H1 (cell line): ENCODE measurements around the gene DYNLRB2. TPM values are rescaled to one million over a fixed set of nuclear protein-coding genes. Genes with fewer than 3 reads are reported as not detected.

Experiments
- CTCF ChIA-PET: fragments of 300-600 bp; sonication (Branson Sonifier 250); formaldehyde crosslinking; loops from one replicate; lab custom pipeline; 2021; ENCODE audit not compliant: partially characterized antibody; lab: Charles Lee
- POLR2A ChIA-PET: fragments of 300-600 bp; sonication (Branson Sonifier 250); formaldehyde crosslinking; loops from one replicate; lab custom pipeline; 2021; ENCODE audit warnings: inconsistent platforms; ENCODE audit not compliant: partially characterized antibody; lab: Charles Lee
- DNase-seq, 2 experiments: peaks; one replicate each; pipeline versions ENCODE4 v3.0.0 to v3.0.0-alpha.2; 2010 to 2022; ENCODE audit warnings: low spot score in 2 of 2, low read depth in 1 of 2, mixed read lengths in 1 of 2
- FAIRE-seq: peaks from 2 replicates; lab custom pipeline; 2011; peaks lifted over from hg19 to GRCh38; lab: Jason Lieb, UNC
- H2AFZ ChIP-seq: 2 replicates; pipeline ENCODE4 v1.8.1; 2012; ENCODE audit warnings: low read length, inconsistent platforms
- H2AK5ac ChIP-seq: 2 replicates; pipeline ENCODE4 v1.6.1; 2013; ENCODE audit warnings: low read depth, low read length
- H2BK120ac ChIP-seq: replicated peaks from 2 replicates; pipeline ENCODE3; 2013; ENCODE audit warnings: low read depth, low read length, inconsistent platforms
- H2BK12ac ChIP-seq: 2 replicates; pipeline ENCODE4 v1.6.1; 2013; ENCODE audit warnings: low read depth, low read length
- H2BK15ac ChIP-seq: 2 replicates; pipeline ENCODE4 v1.6.1; 2013; ENCODE audit warnings: low read length
- H2BK20ac ChIP-seq: 2 replicates; pipeline ENCODE4 v1.6.1; 2013; ENCODE audit warnings: low read length
- H2BK5ac ChIP-seq: 2 replicates; pipeline ENCODE4 v1.6.1; 2013; ENCODE audit warnings: low read depth, low read length
- H3K14ac ChIP-seq: 2 replicates; pipeline ENCODE4 v1.6.1; 2013; ENCODE audit warnings: inconsistent platforms; ENCODE audit not compliant: insufficient read length
- H3K18ac ChIP-seq: 2 replicates; pipeline ENCODE4 v1.6.1; 2013; ENCODE audit warnings: low read length; ENCODE audit errors: extremely low read depth
- H3K23ac ChIP-seq: 2 replicates; pipeline ENCODE4 v1.6.1; 2013; ENCODE audit warnings: inconsistent platforms; ENCODE audit not compliant: insufficient read length
- H3K23me2 ChIP-seq: 2 replicates; pipeline ENCODE4 v1.6.1; 2013; ENCODE audit warnings: low read depth, low read length
- H3K27ac ChIP-seq: 2 replicates; pipeline ENCODE4 v1.6.1; 2011; ENCODE audit warnings: low read depth, low read length, inconsistent platforms
- H3K27me3 ChIP-seq, 4 experiments: replicated peaks in 1 of 4; 1 replicate in 1 of 4; 2 replicates in 3 of 4; pipeline versions ENCODE4 v1.6.1 to v1.8.1; 2011 to 2013; ENCODE audit warnings: low read length in 3 of 4, mild to moderate bottlenecking in 3 of 4, inconsistent platforms in 2 of 4, mixed read lengths in 2 of 4, moderate library complexity in 1 of 4; ENCODE audit not compliant: control insufficient read depth in 3 of 4, insufficient read depth in 3 of 4; ENCODE audit errors: extremely low read depth in 1 of 4
- H3K36me3 ChIP-seq, 4 experiments: 2 replicates each; pipeline versions ENCODE4 v1.6.1 to v1.8.1; 2011 to 2013; ENCODE audit warnings: mild to moderate bottlenecking in 4 of 4, low read length in 3 of 4, moderate library complexity in 2 of 4, control low read depth in 1 of 4, inconsistent platforms in 1 of 4; ENCODE audit not compliant: insufficient read depth in 4 of 4, control insufficient read depth in 2 of 4
- H3K4ac ChIP-seq: replicated peaks from 2 replicates; pipeline ENCODE3; 2013; ENCODE audit warnings: low read length, low read depth, mixed read lengths, inconsistent platforms; ENCODE audit not compliant: insufficient read length
- H3K4me1 ChIP-seq, 4 experiments: replicated peaks in 1 of 4; 1 replicate in 1 of 4; 2 replicates in 3 of 4; pipeline versions ENCODE4 v1.6.1 to v1.8.1; 2011 to 2013; ENCODE audit warnings: low read length in 3 of 4, inconsistent platforms in 2 of 4, mixed read lengths in 1 of 4; ENCODE audit not compliant: insufficient read depth in 4 of 4, control insufficient read depth in 3 of 4
- H3K4me2 ChIP-seq, 2 experiments: 2 replicates each; pipeline versions ENCODE4 v1.6.1 to v1.8.1; 2011 to 2013; ENCODE audit warnings: low read depth in 2 of 2, low read length in 2 of 2, control low read depth in 1 of 2, inconsistent platforms in 1 of 2, mild to moderate bottlenecking in 1 of 2; ENCODE audit not compliant: insufficient read depth in 1 of 2
- H3K4me3 ChIP-seq, 4 experiments: fragments of 200-600, 300-600 bp in 1 of 4; sonication (generic), shearing (Covaris generic), sonication (Bioruptor Twin) in 1 of 4; 2 replicates each; pipeline versions ENCODE4 v1.5.1 to v1.8.1; 2011 to 2016; ENCODE audit warnings: low read length in 4 of 4, low read depth in 3 of 4, control low read depth in 2 of 4, inconsistent platforms in 2 of 4, mild to moderate bottlenecking in 2 of 4, mixed read lengths in 1 of 4, moderate library complexity in 1 of 4; ENCODE audit not compliant: insufficient read depth in 2 of 4; ENCODE audit errors: extremely low read depth in 1 of 4
- H3K56ac ChIP-seq: replicated peaks from 2 replicates; pipeline ENCODE3; 2013; ENCODE audit warnings: low read depth, mild to moderate bottlenecking, mixed read lengths, low read length, inconsistent platforms; ENCODE audit not compliant: insufficient read length
- H3K79me1 ChIP-seq: 2 replicates; pipeline ENCODE4 v1.6.1; 2013; ENCODE audit warnings: low read depth, low read length, control low read depth
- H3K79me2 ChIP-seq, 2 experiments: 2 replicates each; pipeline versions ENCODE4 v1.6.1 to v1.8.1; 2012 to 2013; ENCODE audit warnings: low read length in 2 of 2, mild to moderate bottlenecking in 2 of 2, inconsistent platforms in 1 of 2; ENCODE audit not compliant: insufficient read depth in 2 of 2, control insufficient read depth in 1 of 2
- H3K9ac ChIP-seq, 4 experiments: replicated peaks in 1 of 4; 1 replicate in 1 of 4; 2 replicates in 3 of 4; pipeline versions ENCODE4 v1.6.1 to v1.8.1; 2011 to 2013; ENCODE audit warnings: low read depth in 3 of 4, low read length in 3 of 4, control low read depth in 2 of 4, mild to moderate bottlenecking in 2 of 4, moderate library complexity in 2 of 4, inconsistent platforms in 1 of 4; ENCODE audit errors: extremely low read depth in 1 of 4
- H3K9me3 ChIP-seq, 2 experiments: 2 replicates each; pipeline versions ENCODE4 v1.6.1 to v1.8.1; 2012 to 2013; ENCODE audit warnings: mild to moderate bottlenecking in 2 of 2, moderate library complexity in 2 of 2, control low read depth in 1 of 2, inconsistent platforms in 1 of 2, low read depth in 1 of 2, low read length in 1 of 2, mixed read lengths in 1 of 2; ENCODE audit not compliant: insufficient read depth in 2 of 2
- H4K20me1 ChIP-seq, 2 experiments: replicated peaks in 1 of 2; 2 replicates each; pipeline versions ENCODE3 to v1.8.1; 2011 to 2013; ENCODE audit warnings: inconsistent platforms in 2 of 2, low read length in 2 of 2, mild to moderate bottlenecking in 1 of 2; ENCODE audit not compliant: insufficient read depth in 2 of 2, control insufficient read depth in 1 of 2
- H4K5ac ChIP-seq: 2 replicates; pipeline ENCODE4 v1.6.1; 2013; ENCODE audit warnings: low read length, low read depth, mixed read lengths, inconsistent platforms; ENCODE audit not compliant: insufficient read length
- H4K8ac ChIP-seq: 2 replicates; pipeline ENCODE4 v1.8.0; 2013; ENCODE audit warnings: mild to moderate bottlenecking, moderate library complexity, low read length, inconsistent platforms; ENCODE audit not compliant: insufficient read depth; ENCODE audit errors: extremely low read depth
- H4K91ac ChIP-seq: replicated peaks from 2 replicates; pipeline ENCODE3; 2013; ENCODE audit warnings: low read length, mixed read lengths, inconsistent platforms; ENCODE audit not compliant: insufficient read length
- BACH1 ChIP-seq: IDR thresholded peaks from 2 replicates; pipeline ENCODE4 v1.6.1; 2012; ENCODE audit warnings: low read length, improper control_type of control experiment
- BRCA1 ChIP-seq: IDR thresholded peaks from 2 replicates; pipeline ENCODE4 v1.6.1; 2012; ENCODE audit warnings: low read depth, low read length, improper control_type of control experiment
- CHD2 ChIP-seq: IDR thresholded peaks from 2 replicates; pipeline ENCODE4 v1.6.1; 2012; ENCODE audit warnings: low read length, improper control_type of control experiment
- GABPA ChIP-seq: IDR thresholded peaks from 2 replicates; pipeline ENCODE4 v1.6.1; 2011; ENCODE audit warnings: mild to moderate bottlenecking, low read length, moderate library complexity, borderline replicate concordance; ENCODE audit not compliant: insufficient read depth
- JUN ChIP-seq: IDR thresholded peaks from 2 replicates; pipeline ENCODE4 v1.6.1; 2011; ENCODE audit warnings: low read depth, mild to moderate bottlenecking, improper control_type of control experiment, low read length
- JUND ChIP-seq: IDR thresholded peaks from 2 replicates; pipeline ENCODE4 v1.6.1; 2011; ENCODE audit warnings: mild to moderate bottlenecking, improper control_type of control experiment, low read length
- KDM1A ChIP-seq: fragments of 200-600, 300-600 bp; sonication (generic); IDR thresholded peaks from 2 replicates; pipeline ENCODE4 v1.7.1; 2016; ENCODE audit warnings: mild to moderate bottlenecking, low read length, borderline replicate concordance
- POLR2A ChIP-seq, 2 experiments: IDR thresholded peaks; 1 replicate in 1 of 2; 2 replicates in 1 of 2; pipeline ENCODE4 v1.6.1; 2011; ENCODE audit warnings: low read depth in 2 of 2, low read length in 2 of 2, mild to moderate bottlenecking in 2 of 2; ENCODE audit errors: control extremely low read depth in 1 of 2
- POU5F1 ChIP-seq: IDR thresholded peaks from 2 replicates; pipeline ENCODE4 v1.6.1; 2011; ENCODE audit warnings: low read depth, mild to moderate bottlenecking, low read length, moderate library complexity
- RFX5 ChIP-seq: IDR thresholded peaks from 2 replicates; pipeline ENCODE4 v1.6.1; 2011; ENCODE audit warnings: low read depth, low read length, improper control_type of control experiment, borderline replicate concordance
- TAF1 ChIP-seq: IDR thresholded peaks from 2 replicates; pipeline ENCODE4 v1.6.1; 2011; ENCODE audit warnings: mild to moderate bottlenecking, low read depth, low read length
- TBP ChIP-seq: IDR thresholded peaks from 2 replicates; pipeline ENCODE4 v1.6.1; 2011; ENCODE audit warnings: low read depth, low read length, improper control_type of control experiment
- TCF12 ChIP-seq: IDR thresholded peaks from 2 replicates; pipeline ENCODE4 v1.6.1; 2011; ENCODE audit warnings: low read depth, mild to moderate bottlenecking, low read length
- TEAD4 ChIP-seq: IDR thresholded peaks from 2 replicates; pipeline ENCODE4 v1.6.1; 2012; ENCODE audit warnings: low read depth, low read length, inconsistent platforms, mixed read lengths
- polyA plus RNA-seq, 7 experiments: library from polyadenylated mRNA; depleted of rRNA in 3 of 7; stranded (reverse) in 5 of 7; unstranded in 2 of 7; fragments of >200 nt in 5 of 7; fragments of 200-250 nt in 2 of 7; gene quantifications; 1 replicate in 5 of 7; 2 replicates in 1 of 7; 4 replicates in 1 of 7; pipeline versions ENCODE4 v1.2.1 to v1.2.3, GENCODE V29; 2011 to 2013; ENCODE audit warnings: missing spikeins in 2 of 7, mixed read lengths in 2 of 7
- total RNA-seq: library from RNA; stranded (reverse); fragmentation: NEBNext Ultra II Directional; extraction: Animal tissue kit (Norgen Biotek cat#: 25700); gene quantifications from 2 replicates; pipeline ENCODE4 v1.2.1, GENCODE V29; 2021
- TF ChIP-seq, protein P1 (sequence below): IDR thresholded peaks from 2 replicates; pipeline ENCODE4 v1.6.1; 2012; ENCODE audit warnings: low read length, inconsistent platforms

Gene DYNLRB2
- total and polyA plus RNA-seq, 2 of the 8 experiments (the other 6 are each of a cell fraction or from before 2014, with no cell fraction given), result not detected

DNA sequence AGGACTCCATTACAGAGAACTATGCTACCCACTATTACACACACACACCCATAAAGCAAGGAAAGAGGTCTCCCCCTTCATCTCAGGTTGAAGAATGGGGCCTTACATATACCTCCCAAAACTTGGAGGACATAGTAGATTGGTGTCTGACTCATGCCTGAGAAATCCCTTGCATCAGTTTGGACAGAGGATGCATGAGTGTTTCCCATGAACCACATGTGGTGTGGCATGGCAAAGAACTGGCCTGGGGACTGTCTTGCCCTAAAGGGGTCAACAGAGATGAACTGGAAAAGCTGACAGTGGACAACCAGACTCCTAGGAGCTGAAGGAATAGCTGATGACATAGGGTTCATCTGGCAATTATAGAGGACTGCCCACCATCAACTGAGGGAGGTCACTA, 54.0 kb downstream of the DYNLRB2 start:
- Histone ChIP-seq H3K4me3 (no peak overlapping the region), H4K8ac (no peak overlapping the region), H3K56ac (no peak overlapping the region), H3K14ac (no peak overlapping the region), H3K9ac (no peak overlapping the region), H3K18ac (no peak overlapping the region), H2BK120ac (no peak overlapping the region), H4K20me1 (peaks cover 0 to 5% of the 10 kb centered on the region in 2 experiments), H4K5ac (no peak overlapping the region), H3K4ac (no peak overlapping the region), H2BK15ac (no peak overlapping the region), H2BK12ac (no peak overlapping the region), H2AFZ (no peak overlapping the region), H4K91ac (no peak overlapping the region), H3K27me3 (no peaks in the 10 kb centered on the region), H3K4me1 (no peaks in the 10 kb centered on the region), H3K36me3 (no peaks in the 10 kb centered on the region), H3K23me2 (peaks cover 10% of the 10 kb centered on the region; the same call in 1 of the 2 replicates), H2BK5ac (no peak overlapping the region), H3K27ac (no peak overlapping the region), H3K79me2 (no peaks in the 10 kb centered on the region), H3K23ac (no peak overlapping the region), H2AK5ac (no peak overlapping the region), H3K79me1 (no peaks in the 10 kb centered on the region), H3K4me2 (no peak overlapping the region), H3K9me3 (peaks cover 42 to 61% of the 10 kb centered on the region in 2 experiments; a peak in 3 of 4 replicates), H2BK20ac (no peak overlapping the region)
- FAIRE-seq, result no peak
- CTCF ChIA-PET, result no interaction called here
- POLR2A ChIA-PET, result no interaction called here
- no peak for TF ChIP-seq JUND
- no peak for TF ChIP-seq JUN
- TF ChIP-seq, protein P1, sequence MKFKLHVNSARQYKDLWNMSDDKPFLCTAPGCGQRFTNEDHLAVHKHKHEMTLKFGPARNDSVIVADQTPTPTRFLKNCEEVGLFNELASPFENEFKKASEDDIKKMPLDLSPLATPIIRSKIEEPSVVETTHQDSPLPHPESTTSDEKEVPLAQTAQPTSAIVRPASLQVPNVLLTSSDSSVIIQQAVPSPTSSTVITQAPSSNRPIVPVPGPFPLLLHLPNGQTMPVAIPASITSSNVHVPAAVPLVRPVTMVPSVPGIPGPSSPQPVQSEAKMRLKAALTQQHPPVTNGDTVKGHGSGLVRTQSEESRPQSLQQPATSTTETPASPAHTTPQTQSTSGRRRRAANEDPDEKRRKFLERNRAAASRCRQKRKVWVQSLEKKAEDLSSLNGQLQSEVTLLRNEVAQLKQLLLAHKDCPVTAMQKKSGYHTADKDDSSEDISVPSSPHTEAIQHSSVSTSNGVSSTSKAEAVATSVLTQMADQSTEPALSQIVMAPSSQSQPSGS, result no peak
- TF ChIP-seq POU5F1, result no peak
- no peak for TF ChIP-seq POLR2A (IDR thresholded peaks at IDR 0.05; ENCODE audit: control extremely low read depth in 1 of 2, low read depth in 2 of 2, low read length in 2 of 2)
- TF ChIP-seq BACH1, result no peak
- no peak for TF ChIP-seq BRCA1
- no peak for TF ChIP-seq TEAD4
- TF ChIP-seq GABPA, result no peak
- TF ChIP-seq CHD2, result no peak
- TF ChIP-seq TCF12, result no peak
- no peak for TF ChIP-seq TBP
- TF ChIP-seq KDM1A, result no peak
- TF ChIP-seq RFX5, result no peak
- TF ChIP-seq TAF1, result no peak
- no peak for DNase-seq
